Fibroblast of pulmonary artery (primary cell): ENCODE data around the gene CHMP4B.

Experiments used
- DNase-seq: peaks from one replicate; pipeline ENCODE4 v3.0.0-alpha.2; 2010; ENCODE audit warnings: low read depth
- H3K4me3 ChIP-seq: replicated peaks from 2 replicates; pipeline ENCODE4 v1.5.1; 2011; ENCODE audit warnings: low read depth, mild to moderate bottlenecking, control low read depth, low read length, moderate library complexity
- CTCF ChIP-seq: IDR thresholded peaks from 2 replicates; pipeline ENCODE4 v1.5.1; 2011; ENCODE audit warnings: mild to moderate bottlenecking, control low read depth, low read length, inconsistent platforms; ENCODE audit errors: missing control alignments

CHMP4B gene

GRCh38 chr20:33817411-33817810, 6.3 kb downstream of the CHMP4B start:
- DNase-seq: no peak
- TF ChIP-seq CTCF: no peak
- no peak overlapping the region for H3K4me3 ChIP-seq

GRCh38 chr20:33819456-33819855, 8.3 kb downstream of the CHMP4B start:
- no peak overlapping the region for H3K4me3 ChIP-seq
- no peak for DNase-seq
- TF ChIP-seq CTCF: no peak

- H3K4me3 ChIP-seq: no peak overlapping the region
- no peak for TF ChIP-seq CTCF
- no peak for DNase-seq
These were observed 9.2 kb downstream of the CHMP4B start for GRCh38 chr20:33820362-33820761.

GRCh38 chr20:33821270-33821836, 10.2 kb downstream of the CHMP4B start:
- no peak overlapping the region for H3K4me3 ChIP-seq
- TF ChIP-seq CTCF: no peak
- no peak for DNase-seq

GRCh38 chr20:33822423-33822822, 11.3 kb downstream of the CHMP4B start:
- DNase-seq: no peak
- H3K4me3 ChIP-seq: no peak overlapping the region
- TF ChIP-seq CTCF: no peak

- no peak overlapping the region for H3K4me3 ChIP-seq
- TF ChIP-seq CTCF: no peak
- no peak for DNase-seq
These were observed 11.8 kb downstream of the CHMP4B start for GRCh38 chr20:33822991-33823390.

GRCh38 chr20:33824852-33825251, 13.7 kb downstream of the CHMP4B start:
- no peak for TF ChIP-seq CTCF
- no peak overlapping the region for H3K4me3 ChIP-seq
- DNase-seq: no peak
